Measurements from ENCODE around the gene APP.
"Not testable (repeated sequence)": the region's sequence is repeated elsewhere in the genome, so short reads cannot be mapped to it uniquely, and the experiment has no call there.

Gene APP

DNA sequence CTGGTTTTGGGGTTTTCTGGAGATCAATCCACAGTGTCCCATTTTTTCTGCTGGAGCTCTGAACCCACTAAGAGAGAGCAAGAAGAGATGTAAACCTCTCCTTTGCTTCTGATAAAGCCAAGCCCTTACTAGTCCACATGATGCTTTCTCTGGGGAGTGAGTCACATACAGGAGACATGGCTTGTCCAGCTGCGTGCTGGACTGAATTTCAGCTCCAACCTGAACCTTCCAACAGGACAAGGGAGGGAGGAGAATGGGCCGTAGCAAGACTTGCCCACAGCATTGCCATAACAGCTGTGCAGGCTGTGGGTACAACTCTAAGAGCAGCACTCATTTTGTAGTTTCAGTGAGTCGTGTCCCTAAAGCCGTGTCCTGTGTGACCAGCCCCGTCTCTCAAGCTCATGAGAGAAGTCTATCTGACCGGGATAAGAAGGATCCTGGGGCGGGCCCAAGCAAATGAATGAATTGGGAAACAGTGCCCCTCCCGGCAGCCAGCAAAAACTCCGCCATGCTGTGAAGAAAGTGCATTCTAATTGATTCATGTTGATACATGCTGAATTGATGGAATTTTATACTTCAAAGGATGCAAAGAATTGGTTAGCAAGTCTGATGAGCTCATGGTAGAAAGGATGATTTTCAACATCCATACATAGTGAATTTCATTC lies 240.6 kb downstream of the APP start:
- no peak for DNase-seq

DNA sequence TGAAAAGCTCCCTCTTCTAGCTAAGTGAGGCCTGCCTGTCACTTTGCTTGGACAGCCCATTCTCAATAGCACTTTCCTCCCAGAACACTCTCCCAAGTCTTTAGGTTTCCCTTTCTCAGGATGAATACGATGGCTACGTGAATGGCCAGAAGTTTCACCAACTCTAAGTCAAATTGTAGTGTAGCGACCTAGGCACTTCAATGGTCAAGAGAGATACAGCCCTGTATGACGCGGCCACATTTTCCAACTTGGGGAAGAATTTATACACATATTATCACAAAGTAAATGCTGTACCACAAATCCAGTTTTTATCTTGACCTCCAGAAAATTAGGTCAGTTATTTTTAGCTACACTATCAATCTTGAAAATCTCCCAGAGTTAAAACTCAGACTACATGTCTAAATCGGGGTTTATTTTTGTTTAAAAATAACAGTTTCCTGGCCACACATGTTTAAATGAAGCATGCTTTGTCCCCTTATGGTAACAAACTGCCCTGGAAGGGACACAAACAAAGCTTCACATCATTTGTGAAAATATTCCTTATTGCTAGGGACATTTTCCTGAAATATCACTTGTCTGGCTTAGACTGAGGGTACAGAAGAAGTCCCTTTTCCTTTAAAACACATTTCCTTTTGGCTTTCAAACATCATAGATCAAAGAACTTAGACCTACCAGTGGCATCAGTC lies 243.2 kb downstream of the APP start:
- no peak for DNase-seq

DNA sequence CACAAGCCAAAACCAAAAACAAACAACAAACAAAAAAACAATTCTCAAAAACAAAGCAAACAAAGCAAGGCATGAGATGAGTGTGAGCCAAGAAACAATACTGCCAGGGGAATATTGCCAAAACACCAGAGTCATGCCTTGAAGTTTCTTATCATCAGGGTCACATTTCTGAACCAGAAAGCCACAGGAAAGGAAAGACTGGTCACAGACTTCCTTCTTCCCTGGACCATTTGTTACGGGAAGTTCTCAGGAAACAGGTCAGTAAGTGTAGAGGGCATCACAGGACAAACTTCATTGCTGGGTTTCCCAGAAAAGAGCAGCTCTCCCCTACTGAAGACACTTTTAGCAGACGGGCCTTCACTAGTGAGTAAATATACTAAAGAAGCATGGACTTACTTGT lies 244.6 kb downstream of the APP start:
- no peak for DNase-seq

DNA sequence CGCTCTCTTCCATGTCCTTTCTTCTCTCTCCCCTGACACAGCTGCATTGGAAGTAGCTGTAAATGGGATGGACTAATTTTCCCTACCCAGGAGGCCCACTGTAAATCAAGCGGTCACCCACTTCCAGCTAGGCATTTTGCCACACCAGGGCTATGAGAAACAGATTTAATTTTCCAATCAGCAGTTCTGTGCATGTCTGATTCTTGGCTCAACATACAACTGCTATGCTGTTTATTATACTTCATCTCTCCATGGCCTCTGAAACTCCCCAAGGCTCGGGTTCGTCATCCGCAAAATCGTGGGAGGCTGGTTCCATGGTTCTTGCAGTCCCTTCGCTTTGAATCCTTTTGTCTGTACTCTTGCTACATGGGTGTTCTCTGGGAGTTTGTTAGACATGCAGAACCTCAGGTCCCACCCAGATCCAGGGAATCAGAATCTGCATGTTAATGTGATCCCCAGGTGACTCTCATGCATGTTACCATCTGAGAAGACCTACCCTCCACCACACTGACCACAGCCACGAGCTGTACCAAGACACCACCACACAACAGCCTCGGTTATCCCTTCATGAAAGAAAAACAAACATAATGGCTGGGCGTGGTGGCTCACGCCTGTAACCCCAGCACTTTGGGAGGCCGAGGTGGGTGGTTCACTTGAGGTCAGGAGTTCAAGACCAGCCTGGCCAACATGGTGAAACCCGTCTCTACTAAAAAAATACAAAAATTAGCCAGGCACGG lies 245.3 kb downstream of the APP start:
- no peak for DNase-seq

DNA sequence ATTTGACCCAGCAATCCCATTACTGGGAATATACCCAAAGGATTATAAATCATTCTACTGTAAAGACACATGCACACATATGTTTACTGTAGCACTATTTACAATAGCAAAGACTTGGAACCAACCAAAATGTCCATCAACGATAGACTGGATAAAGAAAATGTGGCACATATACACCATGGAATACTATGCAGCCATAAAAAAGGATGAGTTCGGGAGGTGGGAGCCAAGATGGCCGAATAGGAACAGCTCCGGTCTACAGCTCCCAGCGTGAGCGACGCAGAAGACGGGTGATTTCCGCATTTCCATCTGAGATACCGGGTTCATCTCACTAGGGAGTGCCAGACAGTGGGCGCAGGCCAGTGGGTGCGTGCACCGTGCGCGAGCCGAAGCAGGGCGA lies 252.4 kb downstream of the APP start:
- DNase-seq = not testable (repeated sequence)

DNA sequence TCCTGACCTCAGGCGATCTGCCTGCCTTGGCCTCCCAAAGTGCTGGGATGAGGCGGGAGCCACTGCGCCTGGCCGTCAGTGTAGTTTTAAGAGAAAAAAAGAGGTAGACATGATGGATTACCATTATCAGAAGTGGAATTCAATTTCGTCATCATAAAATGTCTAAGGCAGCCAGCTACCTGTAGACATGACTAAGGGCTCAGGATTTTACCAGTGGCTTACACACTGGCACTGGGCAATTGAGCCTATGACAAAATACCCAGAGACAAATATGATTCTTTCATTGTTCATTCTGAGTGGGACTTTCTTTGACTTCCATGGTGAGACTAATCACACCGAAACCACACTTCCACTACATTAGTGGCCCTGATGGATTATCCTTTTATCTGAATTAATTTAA lies 254.3 kb downstream of the APP start:
- no peak for DNase-seq

DNA sequence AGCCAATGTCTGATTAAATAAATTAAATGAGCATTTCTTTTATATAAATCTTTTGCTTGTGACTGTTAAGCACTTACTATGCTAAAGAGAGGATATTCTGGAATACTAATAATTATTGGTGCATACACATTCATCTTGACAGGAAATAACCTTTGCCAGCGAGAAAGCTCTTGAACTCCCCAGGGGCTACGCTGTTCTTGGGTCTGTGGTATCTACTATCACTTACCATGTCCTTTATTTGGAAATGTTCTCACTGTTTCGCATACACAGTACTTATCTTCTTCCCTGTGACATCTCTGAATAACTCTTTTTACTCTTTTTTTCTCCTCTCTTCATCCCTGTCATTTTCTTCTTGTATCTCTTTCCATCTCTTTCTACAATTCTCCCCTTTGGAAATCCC lies 257.1 kb downstream of the APP start:
- DNase-seq = no peak

DNA sequence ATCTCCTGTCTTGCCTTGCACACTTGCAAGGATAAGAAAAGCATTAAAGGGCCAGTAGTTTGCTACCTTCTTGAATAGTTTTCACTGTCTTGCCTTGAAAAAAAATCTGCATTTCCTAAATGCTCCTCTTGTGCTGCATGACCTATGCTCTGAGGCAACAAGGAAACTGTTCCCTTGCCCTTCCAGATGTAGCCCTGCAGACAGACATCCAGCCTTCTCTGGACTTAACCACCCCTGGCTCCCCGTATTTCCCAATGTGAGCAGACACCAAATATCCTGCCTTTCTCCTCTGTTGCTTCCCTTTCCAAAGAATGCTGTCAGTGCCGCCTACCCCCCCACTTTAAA lies 258.2 kb downstream of the APP start:
- no peak for DNase-seq

DNA sequence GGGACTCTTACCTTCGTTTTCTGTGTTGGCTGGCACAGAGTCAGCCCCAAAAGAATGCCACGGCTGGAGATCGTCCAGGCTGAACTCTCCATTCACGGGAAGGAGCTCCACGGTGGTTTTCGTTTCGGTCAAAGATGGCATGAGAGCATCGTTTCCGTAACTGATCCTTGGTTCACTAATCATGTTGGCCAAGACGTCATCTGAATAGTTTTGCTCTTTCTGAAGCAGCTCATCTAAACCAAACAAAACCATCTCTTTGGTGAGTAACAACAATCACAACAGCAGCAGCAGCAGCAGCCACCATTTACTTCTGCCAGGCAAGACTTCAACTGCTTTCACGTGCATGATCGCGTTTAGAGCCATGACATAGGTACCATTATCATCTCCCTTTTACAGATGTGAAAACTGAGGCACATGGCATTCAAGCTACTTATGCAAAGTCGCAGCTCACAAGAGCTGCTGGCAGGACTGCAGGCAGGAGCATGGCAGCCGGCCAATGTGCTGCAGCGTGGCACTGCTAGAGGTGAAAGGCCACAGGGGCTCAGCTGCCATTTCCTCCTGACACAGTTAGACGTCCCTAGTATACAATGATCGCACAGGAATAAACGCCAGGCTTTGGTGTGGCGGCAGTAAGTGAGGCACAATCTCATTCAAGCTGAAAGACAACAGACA lies 258.7 kb downstream of the APP start:
- DNase-seq = no peak

DNA sequence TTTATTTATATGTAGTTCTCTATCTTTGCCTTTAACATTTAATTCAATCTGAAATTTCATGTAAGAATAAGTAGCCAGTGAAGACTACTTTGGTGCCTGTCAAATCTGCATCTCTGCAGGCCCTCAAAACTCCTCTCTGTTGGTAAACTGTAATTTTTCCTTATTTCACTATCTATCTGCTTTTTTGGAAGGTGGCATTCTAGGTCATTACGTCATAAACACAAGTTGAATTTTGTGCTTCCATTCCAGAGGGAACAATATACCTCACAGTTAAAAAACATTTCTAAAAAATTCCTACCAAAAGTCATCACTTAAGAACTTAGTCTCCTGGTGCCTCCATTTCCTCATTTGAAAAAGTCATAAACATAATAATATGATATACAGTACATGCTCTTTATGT lies 259.8 kb downstream of the APP start:
- no peak for DNase-seq

DNA sequence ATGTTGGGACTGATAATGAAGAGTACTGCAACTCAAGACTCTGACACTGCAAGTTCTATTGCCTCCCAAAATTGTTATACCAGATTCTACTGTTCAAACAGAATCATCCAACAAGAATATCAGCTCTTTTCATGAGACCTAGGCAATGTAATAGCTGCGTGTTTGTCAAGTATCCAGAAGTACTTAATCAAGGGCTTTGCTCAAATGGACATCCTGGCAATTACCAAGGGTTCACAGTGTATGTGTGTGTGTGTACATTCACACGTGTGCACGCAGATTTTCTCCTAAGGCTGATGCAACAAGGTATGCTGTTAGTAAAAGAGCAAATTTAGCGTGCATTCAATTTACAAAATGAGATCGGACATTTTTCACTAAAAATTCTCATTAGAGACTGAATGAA lies 261.2 kb downstream of the APP start:
- no peak for DNase-seq

DNA sequence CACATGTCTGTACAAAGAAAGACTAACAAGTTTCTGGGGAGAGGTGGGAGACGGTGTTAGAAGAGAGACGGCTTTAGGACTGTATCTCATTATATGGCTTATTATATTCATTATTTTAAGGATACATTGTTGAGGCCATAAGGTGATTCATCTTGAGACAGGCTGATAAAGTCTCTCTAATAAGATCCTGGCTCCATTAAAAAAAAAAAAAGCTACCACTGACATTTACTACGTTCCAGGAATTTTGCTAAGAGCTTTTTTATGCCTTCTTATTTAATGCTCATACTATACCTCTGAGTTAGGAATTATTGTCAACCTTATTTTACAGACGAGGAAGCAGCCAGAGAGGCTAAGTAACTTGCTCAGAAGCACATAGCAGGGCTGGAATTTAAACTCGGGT lies 262.1 kb downstream of the APP start:
- no peak for DNase-seq

DNA sequence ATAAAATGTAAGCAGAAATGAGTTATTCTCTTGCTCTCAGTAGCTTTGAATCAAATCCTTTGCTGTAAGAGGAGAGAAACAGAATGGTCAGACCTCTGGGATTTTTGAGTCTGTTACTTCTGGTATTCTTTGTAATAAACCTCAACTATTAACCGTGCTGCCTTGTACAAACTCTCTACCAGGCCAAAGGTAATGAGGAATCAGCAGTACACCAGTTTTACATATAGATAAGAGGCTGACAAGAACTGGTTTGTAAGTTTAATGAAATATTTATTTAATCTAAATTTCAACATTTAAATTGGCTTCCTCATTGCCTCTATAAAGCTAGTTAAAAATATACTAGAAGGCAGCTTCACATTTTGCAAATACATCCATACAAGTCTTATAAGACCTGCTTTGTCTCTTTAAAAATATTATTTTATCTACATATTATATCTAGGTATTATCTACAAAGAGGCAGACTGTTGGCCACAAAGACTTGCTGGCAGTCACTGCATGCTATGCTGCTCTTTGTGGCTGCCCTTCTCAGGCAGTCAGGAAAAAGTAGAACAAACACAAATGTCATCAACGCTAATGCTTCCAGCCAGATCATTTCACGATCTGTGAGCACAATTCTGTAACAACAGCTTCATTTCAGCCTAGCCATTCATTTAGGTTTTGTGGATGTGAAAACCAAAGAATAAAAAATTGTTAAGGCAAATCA lies 262.8 kb downstream of the APP start:
- no peak for DNase-seq

DNA sequence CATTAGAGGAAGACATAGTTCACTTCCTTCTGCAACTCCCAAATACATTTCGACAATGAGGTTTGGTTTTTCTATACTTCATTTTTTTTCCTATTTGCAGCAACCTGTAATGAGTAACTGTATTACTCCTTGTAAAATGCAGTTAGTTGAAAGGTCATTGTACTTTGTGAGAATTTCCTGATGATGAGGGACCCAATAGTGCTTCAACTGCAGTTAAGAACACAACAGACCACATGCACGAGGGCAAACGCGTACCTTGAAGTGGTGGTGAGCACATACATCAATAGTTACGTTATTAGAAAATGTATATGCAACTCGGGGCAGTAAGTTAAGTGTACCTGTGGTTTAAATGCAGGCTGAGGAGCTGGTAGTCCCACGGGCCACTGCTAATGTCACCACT lies 264.0 kb downstream of the APP start:
- no peak for DNase-seq

DNA sequence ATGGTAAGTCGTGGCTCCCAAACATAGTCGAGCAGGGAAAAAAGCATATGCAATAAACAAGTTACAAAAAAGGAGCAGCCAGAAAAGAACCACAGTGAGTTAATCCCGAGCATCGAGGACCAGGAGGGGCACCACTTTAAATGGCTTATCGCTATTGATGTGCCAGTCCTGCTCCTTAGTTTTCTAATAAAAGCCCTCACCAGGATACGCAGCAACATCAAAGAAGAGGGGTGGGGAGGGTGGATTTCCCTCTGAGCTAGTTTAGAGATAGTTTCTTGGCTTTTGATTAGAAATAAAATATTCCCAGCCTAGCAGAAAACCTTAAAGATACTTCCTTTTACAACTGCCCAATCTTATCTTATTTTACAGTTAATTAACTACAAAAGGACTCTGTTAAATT lies 265.4 kb downstream of the APP start:
- DNase-seq = no peak

DNA sequence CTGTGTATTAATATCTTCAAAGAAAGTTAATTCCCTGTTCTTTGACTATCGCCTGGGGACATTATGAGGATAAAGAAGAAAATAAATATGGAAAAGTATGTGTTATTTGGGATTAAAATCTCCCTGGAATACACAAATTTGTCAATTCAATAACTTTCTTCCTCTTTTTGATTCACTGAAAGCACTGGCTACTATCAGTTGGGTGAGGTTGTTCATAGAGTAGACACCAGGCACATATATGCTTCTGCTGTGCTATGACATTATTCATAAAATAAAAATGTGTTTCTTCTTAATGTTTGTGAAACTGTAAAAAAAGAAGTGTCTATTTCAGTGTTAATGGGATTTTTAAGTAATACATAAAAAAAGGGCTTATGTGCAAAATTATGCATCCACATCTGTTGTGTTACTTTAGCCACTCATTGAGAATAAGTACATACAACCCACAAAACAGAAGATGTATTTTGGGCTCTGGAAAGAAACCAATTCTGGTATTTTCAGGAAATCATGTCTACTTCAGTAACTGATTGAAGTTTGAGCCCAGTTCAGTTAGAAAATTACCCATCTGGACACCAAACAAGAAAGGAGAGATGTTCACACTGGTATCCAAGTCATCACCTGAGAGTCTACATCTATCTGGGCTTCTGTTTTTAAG lies 266.4 kb downstream of the APP start:
- DNase-seq = no peak

DNA sequence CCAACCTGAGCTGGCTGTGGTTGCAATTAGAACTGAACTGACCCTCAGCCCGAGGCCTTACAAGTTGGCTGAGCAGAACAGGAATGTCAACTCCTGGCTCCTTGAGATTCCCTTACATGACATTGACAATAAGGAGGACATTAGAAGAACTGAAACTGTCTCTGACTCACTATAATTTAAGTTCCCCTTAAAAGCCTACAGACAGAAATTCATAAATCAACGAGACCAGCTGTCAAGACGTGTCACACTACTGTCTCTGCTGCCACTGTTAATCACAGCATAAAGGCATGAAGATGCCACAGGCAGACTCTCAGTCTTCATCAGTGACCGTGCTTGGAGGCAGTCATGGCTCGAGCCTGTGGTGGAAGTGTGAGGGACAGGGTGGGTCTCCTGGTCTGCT lies 267.0 kb downstream of the APP start:
- DNase-seq = no peak

DNA sequence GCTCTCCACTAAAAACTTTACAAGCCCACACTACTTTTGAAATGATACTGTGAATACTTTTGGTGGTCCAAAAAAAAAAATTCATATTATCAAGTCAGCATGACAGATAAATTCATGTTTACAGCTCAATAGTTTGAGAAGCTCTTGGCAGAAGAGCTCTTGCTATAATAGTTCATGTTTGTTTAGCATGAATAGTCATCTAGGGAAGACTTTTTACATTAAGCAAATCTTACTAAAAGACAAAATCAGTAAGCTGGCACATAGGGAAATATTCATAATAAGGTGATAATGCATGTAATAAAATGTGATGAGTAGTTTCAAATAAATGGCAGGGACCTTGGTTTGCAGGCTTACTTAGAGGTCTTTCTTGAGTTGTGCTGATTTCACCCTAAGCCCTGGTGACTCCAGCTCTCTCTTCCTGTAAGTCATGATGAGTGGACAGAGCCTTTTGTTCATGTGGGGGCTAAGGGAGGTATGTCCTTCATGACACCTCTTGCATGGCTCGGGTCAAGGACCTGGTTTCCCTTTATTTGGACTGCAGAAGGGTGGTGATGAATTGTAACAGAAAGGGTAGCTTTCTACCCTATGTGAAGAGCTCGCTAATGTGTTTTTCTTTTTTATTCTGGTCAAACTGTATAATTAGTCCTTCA lies 269.1 kb downstream of the APP start:
- no peak for DNase-seq

DNA sequence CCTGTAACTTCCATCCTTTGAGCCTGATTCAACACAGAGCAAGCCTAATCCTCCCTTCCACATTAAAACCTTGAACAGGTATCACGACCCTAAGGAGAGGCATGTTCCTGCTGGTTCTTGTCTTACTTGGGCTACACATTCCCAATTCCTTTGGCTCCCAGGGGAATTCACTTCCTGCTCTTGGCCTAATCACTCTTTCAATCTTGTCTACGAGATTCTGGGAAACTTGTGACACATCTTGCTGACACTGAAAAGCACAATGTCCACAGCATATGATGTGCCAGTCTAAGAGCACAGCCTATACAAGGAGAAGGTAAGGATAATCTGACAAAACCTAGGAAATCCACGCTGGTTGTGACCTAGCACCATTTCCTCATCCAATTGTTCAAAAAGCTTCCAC lies 271.9 kb downstream of the APP start:
- no peak for DNase-seq

DNA sequence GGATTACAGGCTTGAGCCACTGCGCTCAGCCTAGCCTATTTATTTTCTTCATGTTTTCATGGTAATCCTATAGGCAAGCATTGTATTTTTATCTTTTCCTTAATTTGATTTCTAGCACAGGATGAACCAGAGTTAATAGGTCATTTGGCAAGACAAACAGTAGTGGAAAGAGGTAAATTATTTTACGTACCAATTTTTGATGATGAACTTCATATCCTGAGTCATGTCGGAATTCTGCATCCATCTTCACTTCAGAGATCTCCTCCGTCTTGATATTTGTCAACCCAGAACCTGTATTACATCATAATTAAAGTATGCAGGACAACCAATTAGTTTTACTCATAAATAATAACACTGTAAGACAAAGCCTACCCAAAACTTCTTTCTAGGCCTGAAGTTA lies 273.2 kb downstream of the APP start:
- no peak for DNase-seq

DNA sequence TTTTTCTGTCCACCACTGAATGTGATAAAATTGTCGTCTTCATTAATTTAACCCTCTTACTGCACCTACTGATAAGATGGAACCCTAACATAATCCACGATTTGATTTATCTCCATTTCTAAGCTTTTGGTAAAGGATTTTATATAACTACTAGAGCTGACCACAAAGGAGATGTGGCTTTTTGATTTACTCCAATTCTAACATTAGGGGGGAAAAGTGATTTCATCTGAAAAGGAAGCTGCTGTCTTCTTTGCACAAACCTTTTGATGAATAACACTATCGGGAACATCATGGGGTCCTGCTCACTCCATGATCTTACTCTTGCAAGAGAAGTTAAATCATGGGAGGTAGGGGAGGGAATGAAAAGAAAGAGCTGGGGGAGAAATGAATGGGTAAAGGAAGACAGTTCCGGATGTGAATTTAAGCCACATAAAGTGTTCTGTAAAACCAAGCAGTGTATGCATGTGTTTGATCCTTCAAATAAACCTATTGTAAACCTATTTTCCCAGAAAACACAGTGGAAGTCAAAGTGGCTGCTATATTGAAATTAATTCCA lies 274.0 kb downstream of the APP start:
- DNase-seq = no peak
